ENCODE data around the gene GET4. TPM values are rescaled to one million over a fixed set of nuclear protein-coding genes. Genes with fewer than 3 reads are reported as not detected.

The GET4 gene
- total and polyA plus RNA-seq, 2 of the 8 experiments (the other 6 are each of a cell fraction or from before 2014, with no cell fraction given) = 56.7 to 74.1 TPM

DNA sequence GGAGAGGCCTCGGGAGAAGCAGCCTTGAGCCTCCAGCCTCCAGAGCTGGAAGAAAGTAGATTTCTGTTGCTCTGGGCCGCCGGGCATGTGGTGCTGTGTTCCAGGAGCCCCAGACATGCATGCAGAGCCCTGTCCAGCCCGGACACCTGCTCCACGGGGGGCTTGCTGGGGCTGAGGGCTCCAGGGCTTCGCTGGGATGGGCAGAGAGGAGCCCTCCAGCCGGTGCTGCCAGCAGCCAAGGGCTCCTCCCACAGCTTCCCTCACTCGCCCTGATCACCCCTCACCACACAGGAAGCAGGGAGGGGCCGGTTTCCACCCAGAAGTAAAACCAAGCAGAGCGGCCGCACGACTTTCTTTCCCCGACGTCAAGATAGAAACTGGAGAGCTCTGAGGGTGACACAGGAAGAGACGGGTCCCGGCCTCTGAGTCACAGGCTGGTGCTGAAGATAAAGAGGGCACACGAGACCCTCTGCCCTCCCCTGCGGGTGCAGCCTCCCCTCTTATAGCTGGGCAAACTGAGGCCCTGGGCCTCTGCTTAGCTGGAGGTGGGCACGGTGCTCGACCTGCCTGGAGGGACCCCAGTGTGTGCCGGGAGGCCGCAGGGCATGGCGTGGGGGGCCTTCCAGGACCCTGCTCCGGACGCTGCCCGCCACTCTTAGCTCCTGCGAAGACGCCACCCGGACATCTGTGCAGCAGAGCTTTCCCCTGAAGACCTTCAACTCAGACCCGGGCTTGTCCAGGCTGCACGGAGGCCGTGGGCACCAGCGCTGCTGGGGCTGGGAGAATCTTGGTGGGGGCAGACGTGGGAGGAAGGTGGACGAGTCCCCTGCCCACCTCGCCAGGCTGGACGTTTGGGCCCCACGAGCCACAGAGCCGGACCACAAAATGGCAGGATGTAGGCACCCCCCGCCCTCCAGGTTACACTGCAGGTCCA, 47.0 kb downstream of the GET4 start:
- no peak overlapping the region for H2BK15ac ChIP-seq (ENCODE audit: low read length)
- no peak overlapping the region for H2BK5ac ChIP-seq (ENCODE audit: low read depth, low read length)
- no peak overlapping the region for H2AK5ac ChIP-seq (ENCODE audit: low read depth, low read length)
- 84% methylated on average over 34 of the region's 40 CpGs; no CpG with 5 or more reads in 1 of the 2 experiments for WGBS, 2 experiments (ENCODE audit: extremely low coverage in 1 of 2, insufficient coverage in 1 of 2, insufficient read length in 1 of 2, insufficient replicate concordance in 2 of 2, low coverage in 1 of 2, low lambda C conversion rate in 2 of 2, missing lambda C conversion rate in 1 of 2)
- H3K4me2 ChIP-seq (ENCODE audit: insufficient read depth in 1 of 2, low read depth in 2 of 2, low read length in 2 of 2) = no peak overlapping the region
- H2AFZ ChIP-seq (ENCODE audit: low read length) = no peak overlapping the region
- no peak overlapping the region for H3K14ac ChIP-seq (ENCODE audit: insufficient read length)
- no peaks in the 10 kb centered on the region for H3K36me3 ChIP-seq (ENCODE audit: control insufficient read depth in 2 of 4, insufficient read depth in 4 of 4, low read length in 3 of 4)
- ChIA-PET POLR2A (ENCODE audit: partially characterized antibody) (interaction anchor here (0.9 to 1.0 kb wide), 2 partner anchors 22 to 52 kb away, joined by 3 read pairs; partner anchors contain the start of gene COX19), CTCF (ENCODE audit: partially characterized antibody) (interaction anchor here (0.7 to 1.3 kb wide), 3 partner anchors 13 to 714 kb away, joined by 3 to 5 read pairs (median 3); no protein-coding TSS in a partner anchor)
- no peak overlapping the region for H3K27ac ChIP-seq (ENCODE audit: low read depth, low read length)
- H4K20me1 ChIP-seq (replicated peaks in 1 of 2; ENCODE audit: control insufficient read depth in 1 of 2, insufficient read depth in 2 of 2, low read length in 2 of 2) = no peaks in the 10 kb centered on the region
- no peak overlapping the region for H3K4ac ChIP-seq (replicated peaks; ENCODE audit: insufficient read length, low read depth, low read length)
- peaks cover 0 to 8% (median 0%) of the 10 kb centered on the region in 4 experiments; a peak in 2 of 7 replicates for H3K4me1 ChIP-seq (replicated peaks in 1 of 4; ENCODE audit: control insufficient read depth in 3 of 4, insufficient read depth in 4 of 4, low read length in 3 of 4)
- H2BK12ac ChIP-seq (ENCODE audit: low read depth, low read length) = no peak overlapping the region
- no peak overlapping the region for H3K4me3 ChIP-seq (ENCODE audit: extremely low read depth in 1 of 4, insufficient read depth in 2 of 4, low read depth in 3 of 4, low read length in 4 of 4)
- FAIRE-seq (no peak), DNase-seq (ENCODE audit: low read depth in 1 of 2, low spot score in 2 of 2) (peak in 1 of 2 experiments; percentile 51)
- TF ChIP-seq RAD21 (IDR thresholded peaks at IDR 0.05 in 1 of 2, conservative IDR thresholded peaks at IDR 0.05 in 1 of 2; ENCODE audit: low read depth in 2 of 2, low read length in 2 of 2) = no peak
- no peak for TF ChIP-seq POLR2A (IDR thresholded peaks at IDR 0.05; ENCODE audit: control extremely low read depth in 1 of 2, low read depth in 2 of 2, low read length in 2 of 2)
- no peak for TF ChIP-seq SRF (IDR thresholded peaks at IDR 0.05; ENCODE audit: low read depth, low read length)
- no peak for TF ChIP-seq MAFK (IDR thresholded peaks at IDR 0.05; ENCODE audit: low read depth, low read length)
- no peak for TF ChIP-seq GTF2F1 (IDR thresholded peaks at IDR 0.05; ENCODE audit: borderline replicate concordance, low read depth, low read length)
- no peak for TF ChIP-seq ASH2L (IDR thresholded peaks at IDR 0.05; ENCODE audit: low read length)
- TF ChIP-seq KDM4A (IDR thresholded peaks at IDR 0.05; ENCODE audit: low read depth, low read length, severe bottlenecking) = no peak
- TF ChIP-seq USF2 (IDR thresholded peaks at IDR 0.05; ENCODE audit: low read length) = no peak
- TF ChIP-seq EGR1 (IDR thresholded peaks at IDR 0.05; ENCODE audit: borderline replicate concordance, low read depth, low read length) = no peak
- H2BK20ac ChIP-seq (ENCODE audit: low read length) = no peak overlapping the region
- H4K91ac ChIP-seq (replicated peaks; ENCODE audit: insufficient read length, low read length) = no peak overlapping the region
- no peak overlapping the region for H3K23ac ChIP-seq (ENCODE audit: insufficient read length)
- H3K23me2 ChIP-seq (ENCODE audit: low read depth, low read length) = no peaks in the 10 kb centered on the region
- H3K18ac ChIP-seq (ENCODE audit: extremely low read depth, low read length) = no peak overlapping the region; the same call in 1 of the 2 replicates
- no peak overlapping the region for H4K5ac ChIP-seq (ENCODE audit: insufficient read length, low read depth, low read length)
- H3K56ac ChIP-seq (replicated peaks; ENCODE audit: insufficient read length, low read depth, low read length) = no peak overlapping the region
- peak overlapping the region; percentile 92 for H4K8ac ChIP-seq (ENCODE audit: extremely low read depth, insufficient read depth, low read length)
- H3K79me1 ChIP-seq (ENCODE audit: low read depth, low read length) = no peaks in the 10 kb centered on the region
- H3K9ac ChIP-seq (replicated peaks in 1 of 4; ENCODE audit: extremely low read depth in 1 of 4, low read depth in 3 of 4, low read length in 3 of 4) = no peak overlapping the region
- H2BK120ac ChIP-seq (replicated peaks; ENCODE audit: low read depth, low read length) = no peak overlapping the region
- no peaks in the 10 kb centered on the region for H3K9me3 ChIP-seq (ENCODE audit: insufficient read depth in 2 of 2, low read depth in 1 of 2, low read length in 1 of 2)
- no peaks in the 10 kb centered on the region for H3K27me3 ChIP-seq (replicated peaks in 1 of 4; ENCODE audit: control insufficient read depth in 3 of 4, extremely low read depth in 1 of 4, insufficient read depth in 3 of 4, low read length in 3 of 4)
- H3K79me2 ChIP-seq (ENCODE audit: control insufficient read depth in 1 of 2, insufficient read depth in 2 of 2, low read length in 2 of 2) = no peaks in the 10 kb centered on the region

Measured in H1 (cell line).